GM21786 (cell line): ENCODE results near the gene NEIL3.
"Not testable (repeated sequence)": the region's sequence is repeated elsewhere in the genome, so short reads cannot be mapped to it uniquely, and the experiment has no call there.

Experiments
- ATAC-seq: cut with Tn5 transposase; IDR thresholded peaks from one replicate; pipeline ENCODE4 v1.9.1; 2021; ENCODE audit not compliant: unreplicated experiment

Gene NEIL3

DNA sequence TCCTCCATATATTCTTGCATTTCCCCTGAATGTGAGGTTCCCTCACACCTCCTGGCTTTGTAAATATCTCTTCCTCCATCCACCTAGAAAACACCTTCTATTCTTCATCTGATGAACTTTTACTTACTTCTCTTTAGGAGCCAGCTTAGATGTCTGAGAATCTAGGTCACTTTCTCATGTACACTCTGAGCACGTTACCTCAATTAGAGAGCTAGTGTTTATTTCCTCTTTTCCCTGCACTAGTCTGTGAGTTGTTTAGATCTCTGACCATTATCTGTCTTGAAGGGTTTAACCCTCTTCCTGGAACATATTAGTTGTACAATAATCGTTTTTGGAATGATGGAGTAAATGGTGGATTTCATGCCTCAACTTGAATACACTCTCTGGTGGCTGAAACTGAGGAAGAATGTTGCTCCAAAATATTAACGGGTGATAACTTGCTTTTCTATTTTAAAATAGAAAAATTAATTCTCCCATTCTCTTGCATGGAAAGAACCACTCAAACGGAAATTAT lies 8.5 kb upstream of the NEIL3 start:
- no peak for ATAC-seq

DNA sequence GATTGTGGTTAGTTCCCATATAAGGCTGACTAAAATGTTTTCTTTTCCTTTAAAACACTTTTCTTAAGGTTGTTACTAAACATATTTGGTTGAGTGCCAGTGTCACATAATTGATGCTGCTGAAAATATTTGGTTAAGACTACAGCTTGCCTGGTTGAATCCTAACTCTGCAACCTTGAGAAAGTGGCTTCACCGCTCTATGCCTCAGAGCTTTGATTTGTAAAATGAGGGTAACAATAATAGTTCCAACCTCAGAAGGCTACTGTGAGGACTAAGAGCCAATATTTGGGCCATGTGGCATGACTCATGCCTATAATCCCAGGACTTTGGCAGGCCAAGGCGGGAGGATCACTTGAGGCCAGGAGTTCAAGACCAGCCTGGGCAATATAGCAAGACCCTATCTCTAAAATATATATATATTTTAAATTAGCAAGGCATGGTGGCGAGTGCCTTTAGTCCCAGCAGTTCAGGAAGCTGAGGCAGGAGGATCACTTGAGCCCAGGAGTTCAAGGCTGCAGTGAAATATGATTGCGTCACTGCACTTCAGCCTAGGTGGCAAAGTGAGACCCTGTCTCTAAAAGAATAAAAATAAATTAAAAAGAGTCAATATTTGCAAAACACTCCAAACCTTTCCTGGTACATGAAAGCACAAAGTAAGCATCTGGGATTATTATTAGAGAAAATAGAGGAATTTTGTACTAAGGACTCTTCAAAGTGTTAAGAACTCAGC lies 7.1 kb upstream of the NEIL3 start:
- no peak for ATAC-seq

DNA sequence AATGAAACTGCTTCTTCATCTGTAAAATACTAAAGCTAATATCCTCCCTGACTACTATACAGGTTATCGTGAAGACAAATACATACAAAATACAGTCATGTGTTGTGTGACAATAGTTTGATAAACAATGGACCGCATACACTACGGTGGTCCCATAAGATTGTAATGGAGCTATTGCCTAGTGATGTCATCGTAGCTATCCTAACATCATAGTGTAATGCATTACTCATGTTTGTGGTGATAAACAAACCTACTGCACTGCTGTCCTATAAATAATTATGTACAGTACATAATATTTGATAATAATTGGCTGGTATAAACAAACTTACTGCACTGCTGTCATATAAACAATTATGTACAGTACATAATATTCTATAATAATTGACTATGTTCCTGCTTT lies 5.6 kb upstream of the NEIL3 start:
- no peak for ATAC-seq

DNA sequence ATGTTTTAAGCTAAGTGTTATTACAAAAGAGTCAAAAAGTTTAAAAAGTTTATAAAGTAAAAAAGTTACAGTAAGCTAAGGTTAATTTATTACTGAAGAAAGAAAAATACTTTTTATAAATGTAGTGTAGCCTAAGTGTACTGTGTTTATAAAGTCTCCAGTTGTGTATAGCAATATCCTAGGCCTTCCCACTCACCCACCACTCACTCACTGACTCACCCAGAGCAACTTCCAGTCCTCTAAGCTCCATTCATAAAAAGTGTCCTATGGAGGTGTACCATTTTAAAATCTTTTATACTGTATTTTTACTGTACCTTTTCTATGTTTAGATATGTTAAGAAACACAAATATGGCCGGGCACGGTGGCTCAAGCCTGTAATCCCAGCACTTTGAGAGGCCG lies 4.8 kb upstream of the NEIL3 start:
- not testable (repeated sequence) for ATAC-seq

DNA sequence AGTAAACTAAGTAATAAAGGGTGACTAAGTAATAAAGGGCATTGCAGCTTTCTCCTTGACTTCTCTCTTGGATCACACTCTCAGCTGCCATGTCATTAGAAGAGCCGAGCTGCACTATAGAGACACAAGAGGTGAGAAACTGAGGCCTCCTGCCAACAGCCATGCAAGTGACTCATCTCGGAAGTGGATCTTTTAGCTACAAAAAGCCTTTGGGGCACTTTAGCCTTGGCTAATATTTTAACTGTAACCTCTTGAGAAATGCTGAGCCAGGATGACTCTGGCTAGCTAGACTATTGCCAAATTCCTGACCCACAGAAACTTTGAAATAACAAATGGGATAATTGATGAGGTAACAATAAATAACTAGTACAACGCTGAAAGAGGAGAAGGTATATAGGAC lies 1.5 kb upstream of the NEIL3 start:
- ATAC-seq, result no peak

DNA sequence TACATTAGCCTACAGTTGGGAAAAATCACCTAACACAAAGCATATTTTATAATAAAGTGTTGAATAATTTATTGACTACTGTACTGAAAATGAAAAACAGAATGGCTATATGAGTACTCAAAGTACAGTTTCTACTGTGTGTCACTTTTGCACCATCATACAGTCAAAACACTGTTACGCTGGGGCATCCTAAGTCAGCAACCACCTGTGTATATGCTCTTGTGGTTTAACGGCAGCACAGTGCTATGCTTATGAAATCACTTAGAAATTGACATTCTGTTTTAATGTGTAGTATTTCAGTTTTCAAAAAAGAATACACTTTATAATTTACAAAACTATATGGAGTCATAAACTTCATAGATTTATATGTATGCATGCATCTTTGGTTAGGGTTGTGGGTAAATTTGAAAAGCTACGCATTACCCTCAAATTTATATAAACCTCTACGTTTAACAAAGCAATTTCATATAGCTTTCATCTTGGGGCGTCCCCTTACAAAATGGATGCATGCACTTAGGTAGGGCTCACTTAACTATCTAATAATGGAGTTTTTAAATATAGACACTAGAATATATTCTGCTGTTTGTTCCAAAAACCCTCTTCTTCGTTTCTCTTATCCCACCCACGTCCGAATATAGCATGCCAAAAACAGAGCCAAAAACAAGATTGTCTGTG lies 690 bp upstream of the NEIL3 start:
- ATAC-seq, result no peak

DNA sequence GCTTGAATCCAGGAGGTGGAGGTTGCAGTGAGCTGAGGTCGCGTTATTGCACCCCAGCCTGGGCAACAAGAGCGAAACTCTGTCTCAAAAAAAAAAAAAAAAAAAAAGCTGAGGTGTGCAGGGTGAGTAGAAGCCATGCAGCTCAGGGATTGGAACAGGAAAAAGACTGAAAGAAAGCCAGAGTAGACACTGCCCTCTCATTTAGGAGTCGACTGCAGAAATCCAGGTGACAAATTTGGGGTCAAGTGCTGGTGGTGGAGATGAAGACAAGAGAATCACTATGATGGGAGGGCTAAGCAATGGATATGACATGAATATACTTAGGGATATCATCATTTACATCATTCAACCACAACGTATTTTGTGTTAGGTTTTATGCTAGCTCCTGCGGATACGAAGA lies 1.9 kb downstream of the NEIL3 start:
- no peak for ATAC-seq

DNA sequence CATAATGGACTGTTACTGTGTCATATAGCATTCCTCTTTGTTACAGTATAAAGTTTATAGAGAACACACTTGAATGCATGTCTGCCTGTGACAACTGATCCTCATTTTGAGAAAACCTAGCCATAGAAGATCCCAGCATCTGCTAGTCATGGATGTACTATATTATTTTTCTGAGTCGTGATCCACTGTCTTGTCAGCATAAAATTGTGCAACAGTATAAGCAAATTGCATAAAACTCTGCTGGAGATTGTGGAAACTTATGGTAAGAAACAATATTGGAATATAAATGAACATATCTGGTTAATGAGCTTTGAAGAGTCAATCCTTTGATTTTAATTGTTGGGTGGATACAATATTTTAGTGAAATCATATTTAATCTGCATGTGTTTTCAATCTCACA lies 3.6 kb downstream of the NEIL3 start:
- ATAC-seq, result no peak

DNA sequence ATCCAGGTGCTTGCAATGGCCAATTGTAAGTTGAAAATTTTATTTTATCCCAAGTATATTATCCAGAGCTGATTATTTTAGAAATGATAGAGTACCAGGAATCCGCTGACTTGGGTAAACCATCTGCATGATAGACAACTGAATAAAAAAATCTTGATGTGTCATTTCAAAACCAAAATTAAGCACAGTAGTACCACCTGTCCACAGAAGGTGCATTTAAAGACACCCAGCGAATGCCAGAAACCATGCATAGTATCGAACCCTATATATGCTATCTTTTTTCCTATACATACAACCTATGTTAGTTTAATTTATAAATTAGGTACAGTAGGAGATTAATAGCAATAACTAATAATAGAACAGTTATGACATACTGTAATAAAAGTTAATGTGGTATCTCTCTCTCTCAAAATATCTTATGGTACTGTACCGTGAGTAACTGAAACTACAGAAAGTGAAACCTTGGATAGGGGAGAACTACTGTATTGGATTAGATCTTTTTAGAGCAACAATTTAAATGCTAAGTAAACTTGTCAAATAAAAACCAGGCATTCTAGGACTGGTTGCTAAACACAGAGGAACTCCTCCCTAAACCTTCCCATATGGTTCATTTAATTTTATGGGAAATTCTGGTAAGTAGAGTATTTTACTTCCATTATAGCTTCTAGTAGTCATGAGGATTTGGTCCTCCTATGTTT lies 6.2 kb downstream of the NEIL3 start:
- ATAC-seq, result peak; percentile 49

DNA sequence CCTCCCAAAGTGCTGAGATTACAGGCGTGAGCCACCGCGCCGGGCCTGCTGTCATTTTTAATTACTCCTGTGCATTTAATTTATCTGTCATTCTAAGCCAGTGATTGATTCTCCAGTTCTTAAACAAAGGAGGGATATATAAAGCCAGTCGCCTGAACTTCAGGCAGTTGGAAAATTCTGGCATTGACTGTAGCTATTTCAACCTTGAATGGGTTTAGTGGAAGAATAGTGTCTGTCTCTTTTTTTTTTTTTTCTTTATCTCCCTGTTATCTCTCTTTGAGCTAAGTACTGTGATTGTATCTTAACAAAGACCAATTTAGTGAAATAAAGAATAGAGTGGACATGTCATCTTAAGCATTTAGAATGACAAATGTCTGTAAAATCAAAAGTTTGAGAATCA lies 11.0 kb downstream of the NEIL3 start:
- ATAC-seq, result no peak

DNA sequence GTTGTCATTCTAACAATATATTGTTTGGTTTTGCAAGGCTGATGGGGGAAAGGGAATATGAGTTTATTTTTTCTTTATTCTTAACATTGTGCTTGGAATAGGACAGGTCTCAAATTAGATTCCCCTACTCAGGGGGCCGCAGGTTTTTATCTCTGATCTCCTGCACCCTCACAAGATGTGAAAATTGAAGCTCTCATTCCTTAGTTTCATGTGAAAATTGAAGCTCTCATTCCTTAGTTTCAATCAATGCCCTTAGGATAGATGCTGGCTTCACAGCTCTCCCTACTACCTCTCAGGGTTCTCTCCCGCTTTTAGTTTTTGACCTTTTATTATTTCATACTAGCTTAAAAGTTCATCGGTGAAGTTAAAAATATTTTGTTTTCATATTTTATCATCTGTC lies 12.0 kb downstream of the NEIL3 start:
- ATAC-seq, result no peak

DNA sequence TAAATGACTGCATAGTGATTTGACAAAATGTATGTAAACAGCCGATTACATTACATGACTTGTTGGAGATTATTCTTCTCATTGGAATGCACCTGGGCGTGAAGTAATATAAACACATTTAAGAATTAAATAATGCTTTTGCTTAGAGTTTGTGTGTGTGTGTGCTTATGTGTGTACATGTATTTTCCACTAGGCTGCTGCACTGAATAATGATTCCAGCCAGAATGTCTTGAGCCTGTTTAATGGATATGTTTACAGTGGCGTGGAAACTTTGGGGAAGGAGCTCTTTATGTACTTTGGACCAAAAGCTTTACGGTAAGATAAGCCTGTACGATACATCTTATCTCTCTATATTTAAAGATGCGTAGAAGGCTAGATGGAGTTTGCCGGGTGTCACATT lies 12.6 kb downstream of the NEIL3 start:
- ATAC-seq, result no peak

DNA sequence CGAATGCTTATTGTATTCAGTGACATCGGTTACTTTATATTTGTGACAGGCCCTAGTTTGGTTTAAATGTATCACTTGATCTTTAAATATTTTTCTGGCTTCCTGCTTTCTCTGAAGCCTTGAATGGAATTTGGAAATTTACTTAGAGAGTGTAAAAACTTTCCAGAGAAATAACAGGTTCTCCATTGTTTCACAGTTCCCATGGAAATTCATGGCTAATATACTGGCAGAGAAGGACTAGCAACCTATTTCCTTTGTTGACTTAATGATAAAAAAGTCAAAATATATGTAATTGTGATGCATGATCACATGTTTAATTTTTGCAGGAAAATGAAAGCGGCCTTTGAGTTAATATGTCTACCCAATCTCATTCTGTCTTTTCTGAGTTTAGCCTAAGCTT lies 13.2 kb downstream of the NEIL3 start:
- ATAC-seq, result no peak

DNA sequence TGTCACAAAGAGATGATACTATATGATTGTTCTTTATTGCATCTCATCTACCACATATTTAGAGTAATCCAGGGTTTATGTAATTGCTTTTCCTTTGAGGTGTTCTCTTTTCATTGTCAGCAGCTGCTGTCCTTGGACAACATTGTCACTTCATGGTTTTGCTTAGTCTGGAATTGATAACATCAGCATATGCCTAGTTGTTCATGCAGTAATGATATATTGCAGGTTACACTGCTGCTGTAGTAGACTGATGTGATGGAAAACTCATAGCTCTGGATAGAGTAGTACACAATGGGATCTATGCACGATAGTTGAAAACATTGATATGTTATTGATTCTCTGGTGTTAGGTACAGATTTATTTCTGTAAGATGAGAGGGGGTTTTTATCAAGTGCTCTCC lies 13.7 kb downstream of the NEIL3 start:
- no peak for ATAC-seq

DNA sequence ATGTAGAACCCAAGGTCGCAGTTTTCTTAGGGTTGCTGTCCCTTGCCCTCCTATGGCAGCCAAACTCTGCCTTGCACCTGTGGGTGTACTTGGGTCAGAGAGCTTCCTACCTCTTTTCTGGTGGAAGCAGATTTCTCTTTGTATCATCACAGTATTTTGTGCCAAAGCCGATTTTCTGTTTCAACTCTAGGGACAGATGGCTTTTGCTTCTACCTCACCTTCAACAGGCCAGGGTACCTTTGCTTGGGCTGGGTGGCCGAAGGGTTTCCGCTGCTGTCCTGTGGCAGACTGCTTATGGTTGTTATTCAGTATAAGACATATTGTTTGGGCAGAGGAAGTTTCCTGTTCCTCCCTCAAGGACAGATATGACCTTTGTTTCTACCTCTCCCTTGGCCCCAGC lies 22.4 kb downstream of the NEIL3 start:
- no peak for ATAC-seq

DNA sequence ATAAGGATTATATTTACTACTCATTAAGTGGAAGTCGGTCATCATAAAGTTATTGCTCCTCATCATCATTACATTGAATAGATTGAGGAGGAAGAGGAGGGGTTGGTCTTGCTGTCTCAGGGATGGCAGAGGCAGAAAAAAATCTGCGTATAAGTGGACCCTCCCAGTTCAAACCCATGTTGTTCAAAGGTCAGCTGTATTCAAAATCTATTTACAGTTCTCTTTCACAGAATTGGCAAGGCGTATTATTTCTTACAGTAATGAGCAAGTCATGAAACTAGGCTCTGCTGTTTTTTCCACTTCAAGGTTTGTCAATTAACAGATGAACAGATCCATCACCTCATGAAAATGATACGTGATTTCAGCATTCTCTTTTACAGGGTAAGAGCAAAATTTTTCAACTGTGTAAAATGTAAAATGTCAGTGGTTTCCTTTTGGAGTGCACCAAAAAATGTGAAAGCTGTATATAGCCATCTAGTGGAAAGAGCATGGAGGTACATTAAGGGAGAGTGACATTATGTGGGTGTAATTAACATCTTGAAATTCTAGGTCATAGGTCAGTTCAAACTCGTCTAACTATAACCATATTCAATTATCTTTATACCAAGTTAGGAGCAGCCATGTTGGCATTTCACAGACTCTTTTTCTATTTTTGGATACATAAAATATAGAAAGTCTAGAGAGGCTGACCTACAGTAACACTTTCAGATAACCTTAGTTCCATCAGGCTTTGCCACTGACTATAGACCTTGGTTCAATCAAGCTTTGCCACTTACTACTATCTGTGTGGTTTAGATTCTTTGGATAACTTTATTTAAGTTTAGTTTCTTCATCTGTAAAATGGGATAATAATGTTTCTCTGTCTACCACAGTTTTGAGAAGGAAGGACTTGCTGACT lies 30.1 kb downstream of the NEIL3 start:
- peak; percentile 99 for ATAC-seq

DNA sequence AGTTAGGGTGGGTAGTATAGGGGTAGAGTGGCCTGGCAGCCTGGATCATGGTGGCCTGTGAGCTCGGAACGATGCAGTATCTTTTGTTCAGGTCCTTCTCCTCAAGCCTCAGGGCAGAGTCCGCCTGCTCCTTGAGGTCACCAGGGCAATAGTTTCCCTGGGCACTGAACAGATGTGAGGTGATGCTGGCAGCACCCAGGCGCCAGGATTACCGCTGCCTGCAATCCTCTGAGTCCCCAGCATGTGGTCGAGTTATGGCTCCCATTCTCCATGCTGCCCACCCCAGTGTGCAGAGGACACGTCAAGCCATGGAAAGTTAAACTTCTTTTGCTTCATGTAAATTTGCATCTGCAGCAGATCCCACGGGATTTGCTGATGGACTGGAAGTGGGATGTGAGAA lies 38.7 kb downstream of the NEIL3 start:
- ATAC-seq, result no peak

DNA sequence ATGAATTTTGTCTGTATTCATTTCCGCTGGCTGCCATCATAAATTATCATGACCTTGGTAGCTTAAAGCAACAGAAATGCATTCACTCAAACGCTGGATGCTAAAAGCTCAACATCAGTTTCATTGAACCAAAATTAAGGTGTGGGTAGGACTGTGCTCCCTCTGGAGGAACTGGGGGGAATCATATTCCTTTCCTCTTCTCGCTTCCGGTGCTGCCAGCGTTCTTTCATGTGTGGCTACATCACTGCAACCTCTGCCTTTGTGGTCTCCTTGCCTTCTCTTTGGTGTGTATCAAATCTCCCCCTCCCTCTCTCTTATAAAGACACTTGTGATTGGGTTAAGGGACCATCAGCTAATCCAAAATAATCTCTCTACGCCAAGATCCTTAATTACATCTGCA lies 39.5 kb downstream of the NEIL3 start:
- ATAC-seq, result no peak

DNA sequence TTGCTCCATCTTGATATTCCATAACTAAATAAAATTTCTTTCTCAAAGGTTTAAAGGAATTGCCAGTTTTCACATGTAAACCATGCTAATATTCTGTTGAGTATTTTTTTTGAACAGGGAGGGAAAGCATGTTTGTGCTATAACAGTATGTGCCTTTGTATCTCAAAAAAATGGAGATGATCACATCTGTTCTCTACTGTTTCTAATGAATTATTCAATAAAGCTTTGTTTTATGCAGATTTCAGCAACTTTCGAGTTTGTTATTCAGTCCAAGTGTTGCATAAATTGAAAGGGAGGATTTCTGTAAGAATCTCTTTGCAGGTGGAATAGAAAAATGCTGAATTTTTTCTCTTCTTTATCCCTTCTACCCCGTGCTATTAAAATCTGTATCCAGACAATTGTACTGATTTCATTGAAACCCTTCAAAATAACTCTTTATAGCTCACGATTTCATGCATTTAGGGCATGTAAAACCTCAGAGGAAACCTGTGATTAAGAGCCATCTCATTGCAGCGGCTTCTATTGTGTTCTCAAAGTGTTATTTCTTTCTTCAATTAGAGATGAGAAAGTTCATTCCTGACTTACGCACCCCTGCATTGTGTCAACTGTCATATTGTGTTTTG lies 42.1 kb downstream of the NEIL3 start:
- ATAC-seq, result no peak

DNA sequence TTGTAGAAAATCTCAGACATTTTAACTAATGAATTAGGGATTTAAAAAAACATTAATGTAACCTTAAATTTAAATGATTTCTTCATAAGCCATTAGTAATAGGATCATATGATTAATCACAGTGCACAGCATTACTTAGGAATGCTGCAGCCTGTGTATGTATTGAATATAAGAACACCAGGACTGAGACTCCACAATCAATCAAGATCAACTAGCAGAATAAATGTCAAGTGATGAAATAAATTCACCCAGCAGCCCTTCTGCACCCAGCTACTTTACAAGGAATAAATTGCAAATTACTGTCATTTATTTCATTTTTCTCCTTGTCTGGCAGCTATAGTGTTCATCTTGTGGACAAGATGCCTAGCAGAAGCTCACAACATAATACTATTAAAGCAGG lies 46.5 kb downstream of the NEIL3 start:
- ATAC-seq, result no peak

DNA sequence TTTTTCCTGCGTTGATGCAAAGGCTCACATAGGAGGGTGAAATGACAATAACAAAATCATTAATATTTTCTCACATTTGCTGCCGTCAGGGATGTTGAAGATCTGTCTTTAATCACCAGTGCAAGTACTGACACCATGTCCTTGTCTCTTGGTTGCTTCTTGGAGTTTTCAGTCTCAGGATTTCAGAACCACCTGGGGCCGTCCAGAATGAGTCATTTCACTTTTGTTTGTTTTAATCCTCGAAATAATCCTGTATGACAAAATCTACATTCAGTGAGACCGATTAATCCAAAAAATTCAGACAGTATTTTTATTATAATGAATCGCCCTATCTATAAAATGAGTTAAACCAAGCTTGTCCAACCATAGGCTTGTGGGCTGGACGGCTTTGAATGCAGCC lies 47.2 kb downstream of the NEIL3 start:
- ATAC-seq, result no peak
